ENCODE measurements around the gene CWH43.
A peak's percentile ranks its signal among the peaks of the same experiment; 100 is the strongest.

The CWH43 gene

GRCh38 chr4:48963042-48963679 lies 22.9 kb upstream of the CWH43 start:
- peak; percentile 96 for TF ChIP-seq RAD21 (IDR thresholded peaks at IDR 0.05; ENCODE audit: low read depth)
- TF ChIP-seq TAF1 (IDR thresholded peaks at IDR 0.05; ENCODE audit: low read depth), result no peak
- no peak for TF ChIP-seq CREB1 (IDR thresholded peaks at IDR 0.05; ENCODE audit: low read depth)
- TF ChIP-seq, protein P1, sequence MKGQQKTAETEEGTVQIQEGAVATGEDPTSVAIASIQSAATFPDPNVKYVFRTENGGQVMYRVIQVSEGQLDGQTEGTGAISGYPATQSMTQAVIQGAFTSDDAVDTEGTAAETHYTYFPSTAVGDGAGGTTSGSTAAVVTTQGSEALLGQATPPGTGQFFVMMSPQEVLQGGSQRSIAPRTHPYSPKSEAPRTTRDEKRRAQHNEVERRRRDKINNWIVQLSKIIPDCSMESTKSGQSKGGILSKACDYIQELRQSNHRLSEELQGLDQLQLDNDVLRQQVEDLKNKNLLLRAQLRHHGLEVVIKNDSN (IDR thresholded peaks at IDR 0.05), result no peak
- no peak for TF ChIP-seq EGR1 (IDR thresholded peaks at IDR 0.05)
- no peak for TF ChIP-seq TEAD4 (IDR thresholded peaks at IDR 0.05)
- TF ChIP-seq, protein P2, sequence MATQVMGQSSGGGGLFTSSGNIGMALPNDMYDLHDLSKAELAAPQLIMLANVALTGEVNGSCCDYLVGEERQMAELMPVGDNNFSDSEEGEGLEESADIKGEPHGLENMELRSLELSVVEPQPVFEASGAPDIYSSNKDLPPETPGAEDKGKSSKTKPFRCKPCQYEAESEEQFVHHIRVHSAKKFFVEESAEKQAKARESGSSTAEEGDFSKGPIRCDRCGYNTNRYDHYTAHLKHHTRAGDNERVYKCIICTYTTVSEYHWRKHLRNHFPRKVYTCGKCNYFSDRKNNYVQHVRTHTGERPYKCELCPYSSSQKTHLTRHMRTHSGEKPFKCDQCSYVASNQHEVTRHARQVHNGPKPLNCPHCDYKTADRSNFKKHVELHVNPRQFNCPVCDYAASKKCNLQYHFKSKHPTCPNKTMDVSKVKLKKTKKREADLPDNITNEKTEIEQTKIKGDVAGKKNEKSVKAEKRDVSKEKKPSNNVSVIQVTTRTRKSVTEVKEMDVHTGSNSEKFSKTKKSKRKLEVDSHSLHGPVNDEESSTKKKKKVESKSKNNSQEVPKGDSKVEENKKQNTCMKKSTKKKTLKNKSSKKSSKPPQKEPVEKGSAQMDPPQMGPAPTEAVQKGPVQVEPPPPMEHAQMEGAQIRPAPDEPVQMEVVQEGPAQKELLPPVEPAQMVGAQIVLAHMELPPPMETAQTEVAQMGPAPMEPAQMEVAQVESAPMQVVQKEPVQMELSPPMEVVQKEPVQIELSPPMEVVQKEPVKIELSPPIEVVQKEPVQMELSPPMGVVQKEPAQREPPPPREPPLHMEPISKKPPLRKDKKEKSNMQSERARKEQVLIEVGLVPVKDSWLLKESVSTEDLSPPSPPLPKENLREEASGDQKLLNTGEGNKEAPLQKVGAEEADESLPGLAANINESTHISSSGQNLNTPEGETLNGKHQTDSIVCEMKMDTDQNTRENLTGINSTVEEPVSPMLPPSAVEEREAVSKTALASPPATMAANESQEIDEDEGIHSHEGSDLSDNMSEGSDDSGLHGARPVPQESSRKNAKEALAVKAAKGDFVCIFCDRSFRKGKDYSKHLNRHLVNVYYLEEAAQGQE (IDR thresholded peaks at IDR 0.05; ENCODE audit: low read depth), result no peak
- TF ChIP-seq CEBPB (IDR thresholded peaks at IDR 0.05), result no peak
- TF ChIP-seq EP300 (IDR thresholded peaks at IDR 0.05; ENCODE audit: borderline replicate concordance), result 0 out of 2 replicates have a peak, but pooled peaks have one; percentile 10
- TF ChIP-seq NFIC (IDR thresholded peaks at IDR 0.05), result no peak; the same call in 1 of the 2 replicates
- TF ChIP-seq YY1 (IDR thresholded peaks at IDR 0.05; ENCODE audit: low read depth), result peak; percentile 79
- TF ChIP-seq, protein P3, sequence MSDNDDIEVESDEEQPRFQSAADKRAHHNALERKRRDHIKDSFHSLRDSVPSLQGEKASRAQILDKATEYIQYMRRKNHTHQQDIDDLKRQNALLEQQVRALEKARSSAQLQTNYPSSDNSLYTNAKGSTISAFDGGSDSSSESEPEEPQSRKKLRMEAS (IDR thresholded peaks at IDR 0.05), result no peak
- no peak for TF ChIP-seq TCF12 (IDR thresholded peaks at IDR 0.05; ENCODE audit: low read depth)
- TF ChIP-seq ZBTB7A (IDR thresholded peaks at IDR 0.05; ENCODE audit: low read depth), result no peak
- TF ChIP-seq FOXM1 (IDR thresholded peaks at IDR 0.05; ENCODE audit: borderline replicate concordance, low read depth), result no peak

GRCh38 chr4:48967101-48967500 lies 19.0 kb upstream of the CWH43 start:
- TF ChIP-seq CREB1 (IDR thresholded peaks at IDR 0.05; ENCODE audit: low read depth), result no peak
- TF ChIP-seq RAD21 (IDR thresholded peaks at IDR 0.05; ENCODE audit: low read depth), result no peak
- TF ChIP-seq CEBPB (IDR thresholded peaks at IDR 0.05), result no peak
- TF ChIP-seq YY1 (IDR thresholded peaks at IDR 0.05; ENCODE audit: low read depth), result no peak

GRCh38 chr4:48967631-48968030 lies 18.4 kb upstream of the CWH43 start:
- TF ChIP-seq TAF1 (IDR thresholded peaks at IDR 0.05; ENCODE audit: low read depth) (no peak), EGR1 (IDR thresholded peaks at IDR 0.05) (no peak), YY1 (IDR thresholded peaks at IDR 0.05; ENCODE audit: low read depth) (no peak), EP300 (IDR thresholded peaks at IDR 0.05; ENCODE audit: borderline replicate concordance) (no peak), CREB1 (IDR thresholded peaks at IDR 0.05; ENCODE audit: low read depth) (no peak), FOXM1 (IDR thresholded peaks at IDR 0.05; ENCODE audit: borderline replicate concordance, low read depth) (no peak), CEBPB (IDR thresholded peaks at IDR 0.05) (peak; percentile 72)
- TF ChIP-seq, protein P3 (IDR thresholded peaks at IDR 0.05), result no peak

DNA sequence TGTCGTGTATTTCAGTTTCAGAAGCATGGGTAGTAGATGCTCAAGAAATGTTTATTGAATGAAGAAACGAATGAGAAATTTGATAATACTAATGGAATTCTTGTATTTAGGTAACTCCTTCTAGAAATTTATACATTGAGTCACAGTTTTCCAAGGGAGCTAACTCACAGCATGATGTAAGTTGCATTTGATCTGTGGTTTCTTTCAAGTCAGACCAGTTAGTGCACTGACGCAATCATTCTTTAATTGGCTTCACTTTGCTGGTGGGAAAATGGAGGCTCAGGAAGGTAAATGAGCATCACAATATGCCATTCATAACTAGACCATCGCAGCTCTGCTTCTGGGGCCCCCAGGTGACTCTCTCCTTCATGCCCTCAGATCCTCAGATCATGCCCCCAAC lies 17.3 kb upstream of the CWH43 start:
- TF ChIP-seq EP300 (IDR thresholded peaks at IDR 0.05; ENCODE audit: borderline replicate concordance), result peak; percentile 75; the same call in 1 of the 2 replicates
- TF ChIP-seq FOXM1 (IDR thresholded peaks at IDR 0.05; ENCODE audit: borderline replicate concordance, low read depth), result 0 out of 2 replicates have a peak, but pooled peaks have one; percentile 24
- TF ChIP-seq EGR1 (IDR thresholded peaks at IDR 0.05), result no peak
- TF ChIP-seq TEAD4 (IDR thresholded peaks at IDR 0.05), result peak; percentile 31; the same call in 1 of the 2 replicates
- 0 out of 2 replicates have a peak, but pooled peaks have one; percentile 37 for TF ChIP-seq YY1 (IDR thresholded peaks at IDR 0.05; ENCODE audit: low read depth)
- TF ChIP-seq, protein P2 (IDR thresholded peaks at IDR 0.05; ENCODE audit: low read depth), result no peak
- peak; percentile 89 for TF ChIP-seq CEBPB (IDR thresholded peaks at IDR 0.05)
- TF ChIP-seq, protein P1 (IDR thresholded peaks at IDR 0.05), result no peak
- TF ChIP-seq CREB1 (IDR thresholded peaks at IDR 0.05; ENCODE audit: low read depth), result no peak
- peak; percentile 42 for TF ChIP-seq TCF12 (IDR thresholded peaks at IDR 0.05; ENCODE audit: low read depth)
- no peak for TF ChIP-seq RAD21 (IDR thresholded peaks at IDR 0.05; ENCODE audit: low read depth)
- no peak for TF ChIP-seq TAF1 (IDR thresholded peaks at IDR 0.05; ENCODE audit: low read depth)
- TF ChIP-seq NFIC (IDR thresholded peaks at IDR 0.05), result no peak
- no peak for TF ChIP-seq ZBTB7A (IDR thresholded peaks at IDR 0.05; ENCODE audit: low read depth)
- TF ChIP-seq, protein P3 (IDR thresholded peaks at IDR 0.05), result no peak

- no peak for TF ChIP-seq CEBPB (IDR thresholded peaks at IDR 0.05)
- TF ChIP-seq EP300 (IDR thresholded peaks at IDR 0.05; ENCODE audit: borderline replicate concordance), result no peak
- TF ChIP-seq, protein P1 (IDR thresholded peaks at IDR 0.05), result no peak
- TF ChIP-seq ZBTB7A (IDR thresholded peaks at IDR 0.05; ENCODE audit: low read depth), result no peak
- TF ChIP-seq TAF1 (IDR thresholded peaks at IDR 0.05; ENCODE audit: low read depth), result no peak
- TF ChIP-seq YY1 (IDR thresholded peaks at IDR 0.05; ENCODE audit: low read depth), result no peak
- no peak for TF ChIP-seq RAD21 (IDR thresholded peaks at IDR 0.05; ENCODE audit: low read depth)
- no peak for TF ChIP-seq FOXM1 (IDR thresholded peaks at IDR 0.05; ENCODE audit: borderline replicate concordance, low read depth)
- TF ChIP-seq TEAD4 (IDR thresholded peaks at IDR 0.05), result no peak
- TF ChIP-seq, protein P3 (IDR thresholded peaks at IDR 0.05), result no peak
- TF ChIP-seq, protein P2 (IDR thresholded peaks at IDR 0.05; ENCODE audit: low read depth), result no peak
- TF ChIP-seq TCF12 (IDR thresholded peaks at IDR 0.05; ENCODE audit: low read depth), result no peak
- TF ChIP-seq CREB1 (IDR thresholded peaks at IDR 0.05; ENCODE audit: low read depth), result no peak
- TF ChIP-seq NFIC (IDR thresholded peaks at IDR 0.05), result no peak
- TF ChIP-seq EGR1 (IDR thresholded peaks at IDR 0.05), result no peak
Measured at GRCh38 chr4:48970471-48970921, 15.6 kb upstream of the CWH43 start.
